ENCODE measurements around the gene TOR1AIP2. TPM values are rescaled to one million over a fixed set of nuclear protein-coding genes. Genes with fewer than 3 reads are reported as not detected.
A peak's percentile ranks its signal among the peaks of the same experiment; 100 is the strongest.

The TOR1AIP2 gene
- total RNA-seq, 1 donor from 2014 or later, result 71.1 TPM

DNA sequence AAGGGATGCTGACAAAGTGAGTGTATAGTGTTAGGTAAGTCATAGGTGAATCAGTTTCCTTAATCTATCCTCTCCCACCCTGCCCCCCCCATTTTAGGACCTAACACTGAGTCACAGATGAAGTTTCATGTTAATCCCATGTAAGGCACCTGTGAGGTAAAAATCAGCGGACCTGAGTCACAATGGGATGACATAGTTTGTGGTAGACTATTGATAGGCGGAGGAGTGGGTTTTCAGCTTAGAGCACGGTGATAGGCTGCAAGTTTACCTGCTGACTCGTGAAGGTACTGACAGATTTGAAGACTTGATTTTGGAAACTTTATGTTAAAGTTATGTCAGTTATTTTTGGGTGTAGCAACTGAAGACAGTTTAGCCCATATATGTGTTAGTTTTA is 6.1 kb upstream of the TOR1AIP2 start:
- Mint-ChIP-seq H3K4me3 (ENCODE audit: unreplicated experiment) (peak overlapping the region; percentile 96), H3K36me3 (ENCODE audit: low read depth, unreplicated experiment) (no peaks in the 10 kb centered on the region), H3K27ac (ENCODE audit: unreplicated experiment) (peak overlapping the region; percentile 99), H3K4me1 (ENCODE audit: unreplicated experiment) (peaks cover 9% of the 10 kb centered on the region), H3K9me3 (ENCODE audit: unreplicated experiment) (no peaks in the 10 kb centered on the region), H3K27me3 (ENCODE audit: unreplicated experiment) (peaks cover 7% of the 10 kb centered on the region)
- TF ChIP-seq CTCF (IDR thresholded peaks at IDR 0.05; ENCODE audit: unreplicated experiment), result no peak
- DNase-seq (ENCODE audit: low spot score), result peak; percentile 8

GRCh38 chr1:179883040-179883744 is 5.6 kb upstream of the TOR1AIP2 start:
- Mint-ChIP-seq H3K4me1 (ENCODE audit: unreplicated experiment) (peaks cover 9% of the 10 kb centered on the region), H3K4me3 (ENCODE audit: unreplicated experiment) (peak overlapping the region; percentile 96), H3K27ac (ENCODE audit: unreplicated experiment) (peak overlapping the region; percentile 99), H3K36me3 (ENCODE audit: low read depth, unreplicated experiment) (no peaks in the 10 kb centered on the region), H3K27me3 (ENCODE audit: unreplicated experiment) (peaks cover 8% of the 10 kb centered on the region), H3K9me3 (ENCODE audit: unreplicated experiment) (no peaks in the 10 kb centered on the region)
- TF ChIP-seq CTCF (IDR thresholded peaks at IDR 0.05; ENCODE audit: unreplicated experiment), result no peak
- DNase-seq (ENCODE audit: low spot score), result no peak

GRCh38 chr1:179882253-179883039 is 4.8 kb upstream of the TOR1AIP2 start, which contains the start of gene TOR1AIP1:
TSS of gene TOR1AIP1 (plus strand) at chr1:179882285. CDS start at chr1:179882503, 218 bp downstream.
- no peaks in the 10 kb centered on the region for H3K36me3 Mint-ChIP-seq (ENCODE audit: low read depth, unreplicated experiment)
- H3K4me3 Mint-ChIP-seq (ENCODE audit: unreplicated experiment), result peak within 1 kb of the TSS; percentile 96
- peak; percentile 53 for TF ChIP-seq CTCF (IDR thresholded peaks at IDR 0.05; ENCODE audit: unreplicated experiment)
- peaks cover 11% of the 10 kb centered on the region for H3K27me3 Mint-ChIP-seq (ENCODE audit: unreplicated experiment)
- peak; percentile 97 for DNase-seq (ENCODE audit: low spot score)
- peak within 1 kb of the TSS; percentile 99 for H3K27ac Mint-ChIP-seq (ENCODE audit: unreplicated experiment)
- H3K4me1 Mint-ChIP-seq (ENCODE audit: unreplicated experiment), result peaks cover 13% of the 10 kb centered on the region
- no peaks in the 10 kb centered on the region for H3K9me3 Mint-ChIP-seq (ENCODE audit: unreplicated experiment)

DNA sequence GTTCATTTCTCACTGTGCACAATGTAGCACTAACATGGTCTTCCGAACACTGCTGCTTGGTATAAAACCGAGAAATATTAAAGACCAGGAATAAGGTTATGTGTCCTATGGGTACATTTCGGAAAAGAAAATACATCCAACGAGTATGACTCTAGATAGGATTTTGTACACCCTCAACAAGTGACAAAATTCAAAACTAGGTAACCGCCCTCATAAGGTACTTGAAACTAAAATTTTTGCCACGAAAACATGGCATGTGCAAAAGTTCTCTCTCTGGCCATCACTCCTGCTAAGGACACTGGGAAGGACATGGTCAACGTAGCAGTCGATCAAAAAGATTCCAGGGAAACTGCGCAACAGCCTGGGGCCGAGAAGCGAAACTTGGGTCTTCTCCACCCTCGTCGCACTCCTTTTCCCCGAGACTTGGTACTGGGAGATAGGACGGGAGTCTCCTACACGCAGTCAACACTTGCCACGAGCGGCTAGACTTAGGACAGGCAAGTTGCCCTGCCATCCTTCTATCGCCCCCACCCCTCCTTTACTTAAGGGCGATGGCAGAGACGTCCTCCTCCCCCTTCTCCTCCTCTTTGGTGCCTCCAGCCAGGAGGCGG is 4.1 kb upstream of the TOR1AIP2 start:
- no peaks in the 10 kb centered on the region for H3K9me3 Mint-ChIP-seq (ENCODE audit: unreplicated experiment)
- no peak for TF ChIP-seq CTCF (IDR thresholded peaks at IDR 0.05; ENCODE audit: unreplicated experiment)
- peaks cover 11% of the 10 kb centered on the region for H3K27me3 Mint-ChIP-seq (ENCODE audit: unreplicated experiment)
- H3K4me3 Mint-ChIP-seq (ENCODE audit: unreplicated experiment), result peak overlapping the region; percentile 96
- H3K4me1 Mint-ChIP-seq (ENCODE audit: unreplicated experiment), result peaks cover 13% of the 10 kb centered on the region
- DNase-seq (ENCODE audit: low spot score), result no peak
- no peaks in the 10 kb centered on the region for H3K36me3 Mint-ChIP-seq (ENCODE audit: low read depth, unreplicated experiment)
- peak overlapping the region; percentile 99 for H3K27ac Mint-ChIP-seq (ENCODE audit: unreplicated experiment)
